BLaER1 treated with 17β-estradiol and CSF1 and Interleukin-3, amounts not matched to agents 10 nM and 100 nM (cell line): ENCODE data around the gene ARHGAP12.
"Not testable (repeated sequence)": the region's sequence is repeated elsewhere in the genome, so short reads cannot be mapped to it uniquely, and the experiment has no call there.

Source experiments
- H3K27ac ChIP-seq, 11 experiments: shearing (Covaris generic); formaldehyde crosslinking; 2 replicates each; pipeline ENCODE4 v1.8.1; 2022
- H3K27me3 ChIP-seq, 11 experiments: shearing (Covaris generic); formaldehyde crosslinking; 2 replicates each; pipeline ENCODE4 v1.8.1; 2022
- H3K36me3 ChIP-seq, 11 experiments: shearing (Covaris generic); formaldehyde crosslinking; 2 replicates each; pipeline ENCODE4 v1.8.1; 2022
- H3K4me1 ChIP-seq, 10 experiments: shearing (Covaris generic); formaldehyde crosslinking; 2 replicates each; pipeline ENCODE4 v1.8.1; 2022
- H3K4me2 ChIP-seq, 11 experiments: shearing (Covaris generic); formaldehyde crosslinking; 2 replicates each; pipeline ENCODE4 v1.8.1; 2022
- H3K4me3 ChIP-seq, 10 experiments: shearing (Covaris generic); formaldehyde crosslinking; 2 replicates each; pipeline ENCODE4 v1.8.1; 2022
- H3K9ac ChIP-seq, 11 experiments: shearing (Covaris generic); formaldehyde crosslinking; 2 replicates each; pipeline ENCODE4 v1.8.1; 2022
- H3K9me3 ChIP-seq, 11 experiments: shearing (Covaris generic); formaldehyde crosslinking; replicated peaks in 1 of 11; 2 replicates each; pipeline ENCODE4 v1.8.1; 2022
- H4K20me1 ChIP-seq, 11 experiments: shearing (Covaris generic); formaldehyde crosslinking; 2 replicates each; pipeline ENCODE4 v1.8.1; 2022
- Cebpa-rat ChIP-seq, 11 experiments: shearing (Covaris generic); IDR thresholded peaks; 2 replicates each; pipeline ENCODE4 v1.8.1; 2022

ARHGAP12 gene

GRCh38 chr10:31908157-31908556, 20.5 kb downstream of the ARHGAP12 start:
- no peaks in the 10 kb centered on the region for H3K27me3 ChIP-seq
- no peak for TF ChIP-seq Cebpa-rat (IDR thresholded peaks at IDR 0.05)
- H3K27ac ChIP-seq: no peak overlapping the region
- H3K4me2 ChIP-seq: no peak overlapping the region
- peaks cover 38 to 68% (median 51%) of the 10 kb centered on the region in 11 experiments for H3K36me3 ChIP-seq
- no peak overlapping the region for H3K4me3 ChIP-seq
- peaks cover 0 to 32% (median 8%) of the 10 kb centered on the region in 10 experiments; a peak in 10 of 20 replicates for H3K4me1 ChIP-seq
- H3K9ac ChIP-seq: no peak overlapping the region
- H4K20me1 ChIP-seq: peaks cover 14 to 100% (median 62%) of the 10 kb centered on the region in 11 experiments; a peak in 20 of 22 replicates
- H3K9me3 ChIP-seq: no peaks in the 10 kb centered on the region; a peak in 1 of 22 replicates

- H3K9me3 ChIP-seq: peaks cover 6 to 15% (median 9%) of the 10 kb centered on the region in 11 experiments; a peak in 19 of 22 replicates
- H3K4me2 ChIP-seq: no peak overlapping the region
- H4K20me1 ChIP-seq: peaks cover 0 to 100% (median 41%) of the 10 kb centered on the region in 11 experiments; a peak in 19 of 22 replicates
- no peaks in the 10 kb centered on the region for H3K27me3 ChIP-seq
- H3K4me3 ChIP-seq: no peak overlapping the region
- no peak overlapping the region for H3K27ac ChIP-seq
- peaks cover 56 to 89% (median 72%) of the 10 kb centered on the region in 11 experiments for H3K36me3 ChIP-seq
- no peak for TF ChIP-seq Cebpa-rat (IDR thresholded peaks at IDR 0.05)
- no peak overlapping the region for H3K9ac ChIP-seq
- peaks cover 0 to 21% (median 6%) of the 10 kb centered on the region in 10 experiments; a peak in 9 of 20 replicates for H3K4me1 ChIP-seq
These were observed 22.6 kb downstream of the ARHGAP12 start for GRCh38 chr10:31906039-31906438.

GRCh38 chr10:31905586-31905985, 23.0 kb downstream of the ARHGAP12 start:
- H4K20me1 ChIP-seq: peaks cover 0 to 100% (median 36%) of the 10 kb centered on the region in 11 experiments; a peak in 18 of 22 replicates

GRCh38 chr10:31902625-31903024, 26.0 kb downstream of the ARHGAP12 start:
- Histone ChIP-seq H4K20me1 (peaks cover 0 to 99% (median 31%) of the 10 kb centered on the region in 11 experiments; a peak in 12 of 22 replicates), H3K9me3 (peaks cover 10 to 36% (median 14%) of the 10 kb centered on the region in 11 experiments; a peak in 19 of 22 replicates), H3K4me1 (peaks cover 0 to 28% (median 0%) of the 10 kb centered on the region in 10 experiments; a peak in 5 of 20 replicates), H3K27ac (no peak overlapping the region), H3K27me3 (no peaks in the 10 kb centered on the region), H3K36me3 (peaks cover 59 to 92% (median 75%) of the 10 kb centered on the region in 11 experiments), H3K9ac (no peak overlapping the region), H3K4me2 (no peak overlapping the region), H3K4me3 (no peak overlapping the region)
- TF ChIP-seq Cebpa-rat (IDR thresholded peaks at IDR 0.05): no peak

More at GRCh38 chr10:31905586-31905985, 23.0 kb downstream of the ARHGAP12 start:
- H3K9ac ChIP-seq: no peak overlapping the region
- H3K9me3 ChIP-seq: peaks cover 10 to 20% (median 13%) of the 10 kb centered on the region in 11 experiments; a peak in 19 of 22 replicates
- H3K36me3 ChIP-seq: peaks cover 61 to 93% (median 77%) of the 10 kb centered on the region in 11 experiments
- no peaks in the 10 kb centered on the region for H3K27me3 ChIP-seq
- no peak overlapping the region for H3K4me2 ChIP-seq
- H3K4me1 ChIP-seq: peaks cover 0 to 21% (median 6%) of the 10 kb centered on the region in 10 experiments; a peak in 9 of 20 replicates
- no peak for TF ChIP-seq Cebpa-rat (IDR thresholded peaks at IDR 0.05)
- no peak overlapping the region for H3K27ac ChIP-seq
- H3K4me3 ChIP-seq: no peak overlapping the region

- peaks cover 0 to 28% (median 0%) of the 10 kb centered on the region in 10 experiments; a peak in 5 of 20 replicates for H3K4me1 ChIP-seq
- no peak overlapping the region for H3K4me3 ChIP-seq
- no peaks in the 10 kb centered on the region for H3K27me3 ChIP-seq
- H3K36me3 ChIP-seq: peaks cover 22 to 47% (median 33%) of the 10 kb centered on the region in 11 experiments
- no peak overlapping the region for H3K9ac ChIP-seq
- no peak overlapping the region for H3K27ac ChIP-seq
- peaks cover 12 to 40% (median 21%) of the 10 kb centered on the region in 11 experiments; a peak in 20 of 22 replicates for H3K9me3 ChIP-seq
- H4K20me1 ChIP-seq: peaks cover 0 to 63% (median 13%) of the 10 kb centered on the region in 11 experiments; a peak in 8 of 22 replicates
- H3K4me2 ChIP-seq: peak overlapping the region in 2 of 11 experiments; percentile 22 to 38; a peak in 1 of 22 replicates
- TF ChIP-seq Cebpa-rat (IDR thresholded peaks at IDR 0.05): no peak
These were observed 31.1 kb downstream of the ARHGAP12 start for GRCh38 chr10:31897506-31897905.

GRCh38 chr10:31896968-31897384, 31.7 kb downstream of the ARHGAP12 start:
- Histone ChIP-seq H3K4me1 (peaks cover 0 to 28% (median 0%) of the 10 kb centered on the region in 10 experiments; a peak in 5 of 20 replicates), H3K36me3 (peaks cover 17 to 42% (median 28%) of the 10 kb centered on the region in 11 experiments), H4K20me1 (peaks cover 0 to 58% (median 9%) of the 10 kb centered on the region in 11 experiments; a peak in 7 of 22 replicates), H3K27ac (0 out of 22 replicates have a peak overlapping the region, but pooled peaks of 1 of the 11 experiments have one; percentile 15), H3K9ac (no peak overlapping the region), H3K4me2 (peak overlapping the region in 2 of 11 experiments; percentile 13 to 53; a peak in 4 of 22 replicates), H3K4me3 (no peak overlapping the region), H3K27me3 (no peaks in the 10 kb centered on the region), H3K9me3 (peaks cover 9 to 38% (median 21%) of the 10 kb centered on the region in 11 experiments; a peak in 20 of 22 replicates)
- TF ChIP-seq Cebpa-rat (IDR thresholded peaks at IDR 0.05): no peak

- H3K27me3 ChIP-seq, H3K9ac ChIP-seq, H3K4me2 ChIP-seq, H3K27ac ChIP-seq, H3K4me3 ChIP-seq: not testable (repeated sequence)
- Histone ChIP-seq H3K36me3 (peaks cover 7 to 29% (median 15%) of the 10 kb centered on the region in 11 experiments; a peak in 21 of 22 replicates), H3K4me1 (peaks cover 0 to 28% (median 0%) of the 10 kb centered on the region in 10 experiments; a peak in 5 of 20 replicates), H3K9me3 (peaks cover under 1 to 29% (median 9%) of the 10 kb centered on the region in 11 experiments; a peak in 16 of 22 replicates), H4K20me1 (peaks cover 0 to 54% (median 9%) of the 10 kb centered on the region in 11 experiments; a peak in 7 of 22 replicates)
These were observed 32.9 kb downstream of the ARHGAP12 start for GRCh38 chr10:31895722-31896121.

GRCh38 chr10:31888442-31888841, 40.2 kb downstream of the ARHGAP12 start:
- Histone ChIP-seq H4K20me1 (peaks cover 0 to 54% (median 15%) of the 10 kb centered on the region in 11 experiments; a peak in 10 of 22 replicates), H3K9me3 (peaks cover 0 to 8% (median 0%) of the 10 kb centered on the region in 11 experiments; a peak in 6 of 22 replicates), H3K36me3 (peaks cover 0 to 14% (median 7%) of the 10 kb centered on the region in 11 experiments; a peak in 6 of 22 replicates), H3K27ac (peak overlapping the region in 2 of 11 experiments; percentile 9 to 23; a peak in 2 of 22 replicates), H3K4me3 (no peak overlapping the region), H3K4me1 (peaks cover 4 to 55% (median 5%) of the 10 kb centered on the region in 10 experiments), H3K9ac (no peak overlapping the region), H3K4me2 (peak overlapping the region in 2 of 11 experiments; percentile 22 to 52; a peak in 3 of 22 replicates), H3K27me3 (no peaks in the 10 kb centered on the region)
- TF ChIP-seq Cebpa-rat (IDR thresholded peaks at IDR 0.05): no peak

GRCh38 chr10:31887850-31888249, 40.8 kb downstream of the ARHGAP12 start:
- peak overlapping the region in 3 of 11 experiments; percentile 12 to 52 (median 22); a peak in 4 of 22 replicates for H3K4me2 ChIP-seq
- peak overlapping the region in 2 of 11 experiments; percentile 9 to 23; a peak in 2 of 22 replicates for H3K27ac ChIP-seq

More at GRCh38 chr10:31887850-31888249, 40.8 kb downstream of the ARHGAP12 start:
- Histone ChIP-seq H3K9me3 (peaks cover 0 to 8% (median 0%) of the 10 kb centered on the region in 11 experiments; a peak in 5 of 22 replicates), H3K9ac (no peak overlapping the region), H4K20me1 (peaks cover 0 to 54% (median 15%) of the 10 kb centered on the region in 11 experiments; a peak in 10 of 22 replicates), H3K4me1 (peaks cover 9 to 61% (median 11%) of the 10 kb centered on the region in 10 experiments), H3K36me3 (peaks cover 0 to 14% (median 7%) of the 10 kb centered on the region in 11 experiments; a peak in 6 of 22 replicates), H3K4me3 (no peak overlapping the region), H3K27me3 (no peaks in the 10 kb centered on the region)
- TF ChIP-seq Cebpa-rat (IDR thresholded peaks at IDR 0.05): no peak
